Activated T-cell treated with anti-CD3 and anti-CD28 coated beads, Interleukin-2, amount 50 U/mL, for 4 hours (primary cell): Measurements from ENCODE around the gene CBX5. TPM values are rescaled to one million over a fixed set of nuclear protein-coding genes. Genes with fewer than 3 reads are reported as not detected.

Source experiments
- total RNA-seq, 3 donors: library from RNA; stranded (reverse); gene quantifications; one replicate each; pipeline ENCODE4 v1.2.1, GENCODE V29; 2021

Gene CBX5
- total RNA-seq, 3 donors from 2014 or later, result 27.9 to 37.0 (median 33.4) TPM

Other genes with a start within 250 kb of the CBX5 start
- gene HOXC5, start 247.1 kb downstream of the CBX5 start, total RNA-seq, result not detected
- under 1 TPM; 0.16 to 0.40 (median 0.29) TPM for gene HOXC4, start 226.3 kb downstream of the CBX5 start, total RNA-seq
- 10 to 100 TPM; 14.1 to 19.8 (median 19.2) TPM for gene SMUG1, start 91.1 kb downstream of the CBX5 start, total RNA-seq
- 1,000 to 10,000 TPM; 2,725 to 2,849 (median 2,779) TPM for gene HNRNPA1, start 604 bp upstream of the CBX5 start, total RNA-seq
- under 1 TPM; 0.26 to 0.40 (median 0.27) TPM for gene NFE2, start 20.9 kb upstream of the CBX5 start, total RNA-seq
- 100 to 1,000 TPM in 2 of 3 donors, 10 to 100 TPM in 1; 97.5 to 113 (median 109) TPM for gene COPZ1, start 45.0 kb upstream of the CBX5 start, total RNA-seq
- gene GPR84, start 84.4 kb upstream of the CBX5 start, total RNA-seq, result under 1 TPM in 2 of 3 donors, not detected in 1; 0.13 to 0.49 TPM
- 1 to 10 TPM in 1 of 3 donors, under 1 TPM in 2; 0.48 to 1.1 (median 0.55) TPM for gene ZNF385A, start 104.6 kb upstream of the CBX5 start, total RNA-seq
- 10 to 100 TPM in 2 of 3 donors, 1 to 10 TPM in 1; 9.3 to 16.4 (median 12.4) TPM for gene ITGA5, start 139.1 kb upstream of the CBX5 start, total RNA-seq
- gene GTSF1, start 193.5 kb upstream of the CBX5 start, total RNA-seq, result 10 to 100 TPM in 1 of 3 donors, 1 to 10 TPM in 2; 2.5 to 11.6 (median 7.9) TPM
- gene NCKAP1L, start 217.6 kb upstream of the CBX5 start, total RNA-seq, result 10 to 100 TPM; 60.5 to 83.7 (median 79.9) TPM